Natural killer cell (primary cell): ENCODE measurements around the gene HNRNPR. TPM values are rescaled to one million over a fixed set of nuclear protein-coding genes. Genes with fewer than 3 reads are reported as not detected.

Experiments used
- ATAC-seq, 3 donors: fragments of 150-1000 bp in 2 of 3; fragments of 200-7000 bp in 1 of 3; cut with Tn5 transposase; 1 replicate in 1 of 3; 2 replicates in 2 of 3; pipeline ENCODE4 v1.10.0; 2021; ENCODE audit warnings: mild to moderate bottlenecking in 2 of 3, moderate library complexity in 2 of 3
- DNase-seq, 2 donors: peaks; one replicate each; pipeline versions ENCODE4 v3.0.0 to v3.0.0-alpha.2; 2013 to 2021; ENCODE audit warnings: mixed read lengths in 1 of 2
- H3K27ac ChIP-seq: one replicate; pipeline ENCODE4 v1.5.1; 2013; ENCODE audit warnings: mild to moderate bottlenecking, low read length
- H3K27me3 ChIP-seq: one replicate; pipeline ENCODE4 v1.6.1; 2013; ENCODE audit warnings: low read length; ENCODE audit not compliant: control insufficient read depth, insufficient read depth
- H3K36me3 ChIP-seq: one replicate; pipeline ENCODE4 v1.6.1; 2013; ENCODE audit warnings: low read length; ENCODE audit not compliant: control insufficient read depth, insufficient read depth
- H3K4me1 ChIP-seq: one replicate; pipeline ENCODE4 v1.6.1; 2013; ENCODE audit warnings: low read length; ENCODE audit not compliant: control insufficient read depth, insufficient read depth
- H3K4me3 ChIP-seq: one replicate; pipeline ENCODE4 v1.5.1; 2013; ENCODE audit warnings: low read length
- H3K9me3 ChIP-seq: one replicate; pipeline ENCODE4 v1.6.1; 2013; ENCODE audit warnings: low read length; ENCODE audit not compliant: control insufficient read depth, insufficient read depth
- H3K27ac Mint-ChIP-seq, 2 donors: one replicate each; pipeline ENCODE4 v1.8.0; 2022; ENCODE audit warnings: mild to moderate bottlenecking in 2 of 2, mixed read lengths in 2 of 2, moderate library complexity in 1 of 2
- H3K27me3 Mint-ChIP-seq, 2 donors: one replicate each; pipeline ENCODE4 v1.8.0; 2022; ENCODE audit warnings: low read depth in 2 of 2, mixed read lengths in 2 of 2
- H3K36me3 Mint-ChIP-seq: one replicate; pipeline ENCODE4 v1.8.0; 2022; ENCODE audit warnings: mixed read lengths
- H3K4me1 Mint-ChIP-seq, 2 donors: one replicate each; pipeline ENCODE4 v1.8.0; 2022; ENCODE audit warnings: mixed read lengths in 2 of 2
- H3K4me3 Mint-ChIP-seq: one replicate; pipeline ENCODE4 v1.8.0; 2022; ENCODE audit warnings: mild to moderate bottlenecking, moderate library complexity, mixed read lengths
- H3K9me3 Mint-ChIP-seq, 2 donors: one replicate each; pipeline ENCODE4 v1.8.0; 2022; ENCODE audit warnings: mixed read lengths in 2 of 2
- CTCF ChIP-seq: fragments of 200-600 bp; IDR thresholded peaks from one replicate; pipeline ENCODE4 v1.8.0; 2022; ENCODE audit warnings: antibody characterized with exemption
- WGBS: methylation state at CpG from one replicate; pipeline ENCODE4 v1.1.7; 2013; ENCODE audit warnings: missing lambda C conversion rate; ENCODE audit not compliant: insufficient coverage; 5-methylcytosine and 5-hydroxymethylcytosine counted together
- intact Hi-C: fragments of 100-400 bp; cut with micrococcal nuclease; formaldehyde crosslinking; loops from one replicate; pipeline ENCODE4 v1.14.2; 2022
- total RNA-seq, 4 donors: library from RNA; stranded (reverse); fragments of 120-200 nt in 1 of 4; gene quantifications; one replicate each; pipeline versions ENCODE4 v1.2.3 to v1.2.4, GENCODE V29; 2013 to 2022

The HNRNPR gene
- total RNA-seq, 3 donors from 2014 or later (not counting 1 experiment from before 2014, with no cell fraction given): 126 to 134 (median 128) TPM

GRCh38 chr1:23303524-23303923, 40.6 kb downstream of the HNRNPR start:
- intact Hi-C loops: no loop called here
- TF ChIP-seq CTCF: no peak
- no peaks in the 10 kb centered on the region for H3K9me3 Mint-ChIP-seq
- no peaks in the 10 kb centered on the region for H3K4me1 Mint-ChIP-seq
- DNase-seq: no peak
- H3K27ac ChIP-seq: no peak overlapping the region
- 100% methylated on average over 1 of the region's 2 CpGs for WGBS
- H3K4me3 Mint-ChIP-seq: no peak overlapping the region
- no peak overlapping the region for H3K4me3 ChIP-seq
- no peaks in the 10 kb centered on the region for H3K27me3 ChIP-seq
- H3K4me1 ChIP-seq: no peaks in the 10 kb centered on the region
- H3K27me3 Mint-ChIP-seq: no peaks in the 10 kb centered on the region
- peaks cover 44% of the 10 kb centered on the region for H3K36me3 ChIP-seq
- no peaks in the 10 kb centered on the region for H3K36me3 Mint-ChIP-seq
- peak overlapping the region; percentile 45 to 67 for H3K27ac Mint-ChIP-seq
- no peaks in the 10 kb centered on the region for H3K9me3 ChIP-seq
- ATAC-seq: no peak

- TF ChIP-seq CTCF: no peak
- intact Hi-C loops: no loop called here
- DNase-seq (no peak), ATAC-seq (no peak)
- H3K36me3 Mint-ChIP-seq: no peaks in the 10 kb centered on the region
- H3K4me1 ChIP-seq: no peaks in the 10 kb centered on the region
- H3K4me3 ChIP-seq: no peak overlapping the region
- no CpG with 5 or more reads among the region's 2 CpGs for WGBS
- H3K4me3 Mint-ChIP-seq: no peak overlapping the region
- no peaks in the 10 kb centered on the region for H3K9me3 Mint-ChIP-seq
- no peaks in the 10 kb centered on the region for H3K27me3 ChIP-seq
- no peaks in the 10 kb centered on the region for H3K9me3 ChIP-seq
- H3K4me1 Mint-ChIP-seq: no peaks in the 10 kb centered on the region
- no peaks in the 10 kb centered on the region for H3K27me3 Mint-ChIP-seq
- no peak overlapping the region for H3K27ac ChIP-seq
- H3K36me3 ChIP-seq: peaks cover 2% of the 10 kb centered on the region
- H3K27ac Mint-ChIP-seq: no peak overlapping the region
Measured at GRCh38 chr1:23296931-23297330, 47.2 kb downstream of the HNRNPR start.

GRCh38 chr1:23291706-23292105, 52.4 kb downstream of the HNRNPR start:
- intact Hi-C loops: no loop called here
- TF ChIP-seq CTCF: no peak
- DNase-seq (no peak), ATAC-seq (no peak)
- no CpG with 5 or more reads among the region's 2 CpGs for WGBS
- H3K9me3 Mint-ChIP-seq: no peaks in the 10 kb centered on the region
- Histone ChIP-seq H3K27ac (no peak overlapping the region), H3K4me3 (no peak overlapping the region), H3K4me1 (no peaks in the 10 kb centered on the region), H3K27me3 (no peaks in the 10 kb centered on the region), H3K9me3 (no peaks in the 10 kb centered on the region), H3K36me3 (peaks cover 2% of the 10 kb centered on the region)
- no peaks in the 10 kb centered on the region for H3K36me3 Mint-ChIP-seq
- H3K4me3 Mint-ChIP-seq: no peak overlapping the region
- H3K27ac Mint-ChIP-seq: no peak overlapping the region
- no peaks in the 10 kb centered on the region for H3K4me1 Mint-ChIP-seq
- no peaks in the 10 kb centered on the region for H3K27me3 Mint-ChIP-seq

GRCh38 chr1:23290836-23291565, 53.1 kb downstream of the HNRNPR start:
- Histone ChIP-seq H3K27me3 (no peaks in the 10 kb centered on the region), H3K27ac (no peak overlapping the region), H3K36me3 (peaks cover 3% of the 10 kb centered on the region), H3K9me3 (no peaks in the 10 kb centered on the region), H3K4me3 (no peak overlapping the region), H3K4me1 (no peaks in the 10 kb centered on the region)
- H3K4me1 Mint-ChIP-seq: no peaks in the 10 kb centered on the region
- H3K27me3 Mint-ChIP-seq: no peaks in the 10 kb centered on the region
- no peaks in the 10 kb centered on the region for H3K9me3 Mint-ChIP-seq
- DNase-seq (no peak), ATAC-seq (no peak)
- H3K36me3 Mint-ChIP-seq: no peaks in the 10 kb centered on the region
- 98% methylated on average over 7 of the region's 9 CpGs for WGBS
- no peak for TF ChIP-seq CTCF
- H3K27ac Mint-ChIP-seq: peak overlapping the region in 1 of 2 donors; percentile 21
- intact Hi-C loops: no loop called here
- H3K4me3 Mint-ChIP-seq: no peak overlapping the region
